Uterus (tissue), 2 donors: Measurements from ENCODE around the gene CD46.

Experiments used
- CTCF ChIP-seq, 4 experiments: fragments of 200-600 bp in 2 of 4; fragments of 450-650 bp in 2 of 4; sonication (generic) in 2 of 4; IDR thresholded peaks; one replicate each; pipeline ENCODE4 v1.5.1; 2016 to 2019; ENCODE audit warnings: antibody characterized with exemption in 4 of 4, mild to moderate bottlenecking in 2 of 4, moderate library complexity in 1 of 4
- POLR2A ChIP-seq, 2 donors: fragments of 450-650 bp; IDR thresholded peaks; one replicate each; pipeline ENCODE4 v1.6.1; 2016; ENCODE audit warnings: antibody characterized with exemption in 2 of 2, mild to moderate bottlenecking in 1 of 2, moderate library complexity in 1 of 2

- no peak for TF ChIP-seq CTCF (IDR thresholded peaks at IDR 0.05)
- no peak for TF ChIP-seq POLR2A (IDR thresholded peaks at IDR 0.05)
These were observed 73.5 kb downstream of the CD46 start for GRCh38 chr1:207825409-207825695.
